HEK293 (cell line): ENCODE results near the gene KCNQ2.

Source experiments
- CTCF ChIA-PET: fragments of 350-600 bp; formaldehyde crosslinking; extraction: SDS; loops from one replicate; lab custom pipeline; 2021; ENCODE audit warnings: antibody characterized with exemption; lab: Yijun Ruan, JAX
- POLR2A ChIA-PET: fragments of 300-600 bp; formaldehyde crosslinking; extraction: SDS; loops from one replicate; lab custom pipeline; 2020; ENCODE audit warnings: antibody characterized with exemption, inconsistent platforms; lab: Yijun Ruan, JAX
- H3K27ac ChIP-seq: fragments of 200-500 bp; sonication (Bioruptor generic); 2 replicates; pipeline ENCODE4 v1.5.1; 2014; ENCODE audit warnings: low read depth, low read length, control low read depth, inconsistent platforms; ENCODE audit errors: extremely low read depth
- H3K36me3 ChIP-seq, 2 experiments: fragments of 200-500 bp in 1 of 2; sonication (Bioruptor generic) in 1 of 2; 1 replicate in 1 of 2; 2 replicates in 1 of 2; pipeline ENCODE4 v1.5.1; 2014 to 2017; ENCODE audit warnings: inconsistent platforms in 2 of 2, low read length in 2 of 2; ENCODE audit not compliant: control insufficient read depth in 2 of 2, insufficient read depth in 1 of 2
- H3K4me1 ChIP-seq: fragments of 200-500 bp; sonication (Bioruptor generic); 2 replicates; pipeline ENCODE4 v1.5.1; 2014; ENCODE audit warnings: mild to moderate bottlenecking, low read length, inconsistent platforms; ENCODE audit not compliant: control insufficient read depth, insufficient read depth
- H3K4me3 ChIP-seq: 2 replicates; pipeline ENCODE4 v1.5.1; 2011; ENCODE audit warnings: low read depth, mild to moderate bottlenecking, control low read depth, low read length, moderate library complexity
- H3K9me3 ChIP-seq: fragments of 200-500 bp; sonication (Bioruptor generic); 2 replicates; pipeline ENCODE4 v1.5.1; 2014; ENCODE audit warnings: low read depth, low read length, inconsistent platforms; ENCODE audit not compliant: control insufficient read depth, insufficient read depth
- CTCF ChIP-seq: fragments of 450-650 bp; formaldehyde crosslinking; IDR thresholded peaks from 2 replicates; pipeline ENCODE4 v1.5.1; 2016; ENCODE audit warnings: missing biosample characterization, missing genetic modification characterization
- HOXD13 ChIP-seq: sonication (generic); formaldehyde crosslinking; IDR thresholded peaks from 2 replicates; pipeline ENCODE4 v1.8.0; 2022; ENCODE audit warnings: missing genetic modification reagents, borderline replicate concordance
- TCF7L2 ChIP-seq: IDR thresholded peaks from 2 replicates; pipeline ENCODE4 v1.6.1; 2011; ENCODE audit warnings: low read depth, mild to moderate bottlenecking, inconsistent platforms, low read length, moderate library complexity, borderline replicate concordance
- ZBTB44 ChIP-seq: fragments of 450-650 bp; IDR thresholded peaks from 2 replicates; pipeline ENCODE4 v1.5.1; 2018; ENCODE audit warnings: missing biosample characterization, mild to moderate bottlenecking, missing genetic modification characterization
- ZNF114 ChIP-seq: fragments of 450-650 bp; formaldehyde crosslinking; IDR thresholded peaks from 2 replicates; pipeline ENCODE4 v1.5.0; 2017; ENCODE audit warnings: missing biosample characterization, missing genetic modification characterization
- ZNF132 ChIP-seq: fragments of 450-650 bp; formaldehyde crosslinking; IDR thresholded peaks from 2 replicates; pipeline ENCODE4 v1.5.1; 2017; ENCODE audit warnings: missing biosample characterization, missing genetic modification characterization, borderline replicate concordance
- ZNF324 ChIP-seq: fragments of 450-650 bp; formaldehyde crosslinking; IDR thresholded peaks from 2 replicates; pipeline ENCODE4 v1.5.1; 2016; ENCODE audit warnings: missing biosample characterization, missing genetic modification characterization
- ZNF335 ChIP-seq: fragments of 450-650 bp; formaldehyde crosslinking; conservative IDR thresholded peaks from 2 replicates; pipeline ENCODE4 v1.5.1; 2016; ENCODE audit warnings: missing biosample characterization, missing genetic modification characterization
- ZNF530 ChIP-seq: fragments of 450-650 bp; formaldehyde crosslinking; IDR thresholded peaks from 2 replicates; pipeline ENCODE4 v1.5.1; 2016; ENCODE audit warnings: low read depth, missing biosample characterization, missing genetic modification characterization
- ZNF658 ChIP-seq: fragments of 450-650 bp; formaldehyde crosslinking; IDR thresholded peaks from 2 replicates; pipeline ENCODE4; 2016; ENCODE audit warnings: missing biosample characterization, missing genetic modification characterization
- ZNF76 ChIP-seq: fragments of 450-650 bp; formaldehyde crosslinking; IDR thresholded peaks from 2 replicates; pipeline ENCODE4; 2016; ENCODE audit warnings: low read depth, missing biosample characterization, missing genetic modification characterization, borderline replicate concordance
- ZSCAN5A ChIP-seq: fragments of 450-650 bp; formaldehyde crosslinking; IDR thresholded peaks from 2 replicates; pipeline ENCODE4 v1.5.1; 2016; ENCODE audit warnings: missing biosample characterization, missing genetic modification characterization
- TF ChIP-seq, protein P1 (sequence below): fragments of 450-650 bp; formaldehyde crosslinking; IDR thresholded peaks from 2 replicates; pipeline ENCODE4 v1.5.1; 2016; ENCODE audit warnings: missing biosample characterization, missing genetic modification characterization
- TF ChIP-seq, protein P2 (sequence below): fragments of 450-650 bp; formaldehyde crosslinking; conservative IDR thresholded peaks from 2 replicates; pipeline ENCODE4 v1.5.1; 2016; ENCODE audit warnings: low read depth, missing biosample characterization, missing genetic modification characterization
- TF ChIP-seq, protein P3 (sequence below): fragments of 450-650 bp; formaldehyde crosslinking; IDR thresholded peaks from 2 replicates; pipeline ENCODE4 v1.5.1; 2016; ENCODE audit warnings: missing biosample characterization, missing genetic modification characterization

Gene KCNQ2

GRCh38 chr20:63494420-63495166, 22.1 kb upstream of the KCNQ2 start:
- ChIA-PET POLR2A (interaction anchor here (1.2 kb wide), 1 partner anchor 26 kb away, joined by 3 read pairs; the partner anchor contains the start of gene PPDPF), CTCF (no interaction called here)
- H3K4me1 ChIP-seq = no peaks in the 10 kb centered on the region
- no peak overlapping the region for H3K4me3 ChIP-seq
- TF ChIP-seq, protein P1, sequence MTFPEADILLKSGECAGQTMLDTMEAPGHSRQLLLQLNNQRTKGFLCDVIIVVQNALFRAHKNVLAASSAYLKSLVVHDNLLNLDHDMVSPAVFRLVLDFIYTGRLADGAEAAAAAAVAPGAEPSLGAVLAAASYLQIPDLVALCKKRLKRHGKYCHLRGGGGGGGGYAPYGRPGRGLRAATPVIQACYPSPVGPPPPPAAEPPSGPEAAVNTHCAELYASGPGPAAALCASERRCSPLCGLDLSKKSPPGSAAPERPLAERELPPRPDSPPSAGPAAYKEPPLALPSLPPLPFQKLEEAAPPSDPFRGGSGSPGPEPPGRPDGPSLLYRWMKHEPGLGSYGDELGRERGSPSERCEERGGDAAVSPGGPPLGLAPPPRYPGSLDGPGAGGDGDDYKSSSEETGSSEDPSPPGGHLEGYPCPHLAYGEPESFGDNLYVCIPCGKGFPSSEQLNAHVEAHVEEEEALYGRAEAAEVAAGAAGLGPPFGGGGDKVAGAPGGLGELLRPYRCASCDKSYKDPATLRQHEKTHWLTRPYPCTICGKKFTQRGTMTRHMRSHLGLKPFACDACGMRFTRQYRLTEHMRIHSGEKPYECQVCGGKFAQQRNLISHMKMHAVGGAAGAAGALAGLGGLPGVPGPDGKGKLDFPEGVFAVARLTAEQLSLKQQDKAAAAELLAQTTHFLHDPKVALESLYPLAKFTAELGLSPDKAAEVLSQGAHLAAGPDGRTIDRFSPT (tag by site-specific recombination) = peak; percentile 35; the same call in 1 of the 2 replicates
- TF ChIP-seq ZNF530 (tag by site-specific recombination) = no peak
- H3K36me3 ChIP-seq = peaks cover 13 to 70% of the 10 kb centered on the region in 2 experiments; a peak in 2 of 3 replicates
- H3K27ac ChIP-seq = no peak overlapping the region
- H3K9me3 ChIP-seq = no peaks in the 10 kb centered on the region

- ChIA-PET CTCF (no interaction called here), POLR2A (interaction anchor here (1.2 kb wide), 1 partner anchor 26 kb away, joined by 3 read pairs; the partner anchor contains the start of gene PPDPF)
- Histone ChIP-seq H3K4me3 (no peak overlapping the region), H3K4me1 (no peaks in the 10 kb centered on the region), H3K27ac (no peak overlapping the region), H3K36me3 (peaks cover 13 to 74% of the 10 kb centered on the region in 2 experiments; a peak in 2 of 3 replicates), H3K9me3 (no peaks in the 10 kb centered on the region)
- no peak for TF ChIP-seq ZSCAN5A (tag by site-specific recombination)
- no peak for TF ChIP-seq TCF7L2
- no peak for TF ChIP-seq ZNF132 (tag by site-specific recombination)
- TF ChIP-seq, protein P2, sequence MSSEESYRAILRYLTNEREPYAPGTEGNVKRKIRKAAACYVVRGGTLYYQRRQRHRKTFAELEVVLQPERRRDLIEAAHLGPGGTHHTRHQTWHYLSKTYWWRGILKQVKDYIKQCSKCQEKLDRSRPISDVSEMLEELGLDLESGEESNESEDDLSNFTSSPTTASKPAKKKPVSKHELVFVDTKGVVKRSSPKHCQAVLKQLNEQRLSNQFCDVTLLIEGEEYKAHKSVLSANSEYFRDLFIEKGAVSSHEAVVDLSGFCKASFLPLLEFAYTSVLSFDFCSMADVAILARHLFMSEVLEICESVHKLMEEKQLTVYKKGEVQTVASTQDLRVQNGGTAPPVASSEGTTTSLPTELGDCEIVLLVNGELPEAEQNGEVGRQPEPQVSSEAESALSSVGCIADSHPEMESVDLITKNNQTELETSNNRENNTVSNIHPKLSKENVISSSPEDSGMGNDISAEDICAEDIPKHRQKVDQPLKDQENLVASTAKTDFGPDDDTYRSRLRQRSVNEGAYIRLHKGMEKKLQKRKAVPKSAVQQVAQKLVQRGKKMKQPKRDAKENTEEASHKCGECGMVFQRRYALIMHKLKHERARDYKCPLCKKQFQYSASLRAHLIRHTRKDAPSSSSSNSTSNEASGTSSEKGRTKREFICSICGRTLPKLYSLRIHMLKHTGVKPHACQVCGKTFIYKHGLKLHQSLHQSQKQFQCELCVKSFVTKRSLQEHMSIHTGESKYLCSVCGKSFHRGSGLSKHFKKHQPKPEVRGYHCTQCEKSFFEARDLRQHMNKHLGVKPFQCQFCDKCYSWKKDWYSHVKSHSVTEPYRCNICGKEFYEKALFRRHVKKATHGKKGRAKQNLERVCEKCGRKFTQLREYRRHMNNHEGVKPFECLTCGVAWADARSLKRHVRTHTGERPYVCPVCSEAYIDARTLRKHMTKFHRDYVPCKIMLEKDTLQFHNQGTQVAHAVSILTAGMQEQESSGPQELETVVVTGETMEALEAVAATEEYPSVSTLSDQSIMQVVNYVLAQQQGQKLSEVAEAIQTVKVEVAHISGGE = no peak
- TF ChIP-seq ZBTB44 (tag by site-specific recombination) = no peak
- TF ChIP-seq ZNF658 (tag by site-specific recombination) = no peak
- no peak for TF ChIP-seq HOXD13
- no peak for TF ChIP-seq ZNF324 (tag by site-specific recombination)
- TF ChIP-seq CTCF = no peak
- no peak for TF ChIP-seq ZNF114 (tag by site-specific recombination)
- TF ChIP-seq, protein P3, sequence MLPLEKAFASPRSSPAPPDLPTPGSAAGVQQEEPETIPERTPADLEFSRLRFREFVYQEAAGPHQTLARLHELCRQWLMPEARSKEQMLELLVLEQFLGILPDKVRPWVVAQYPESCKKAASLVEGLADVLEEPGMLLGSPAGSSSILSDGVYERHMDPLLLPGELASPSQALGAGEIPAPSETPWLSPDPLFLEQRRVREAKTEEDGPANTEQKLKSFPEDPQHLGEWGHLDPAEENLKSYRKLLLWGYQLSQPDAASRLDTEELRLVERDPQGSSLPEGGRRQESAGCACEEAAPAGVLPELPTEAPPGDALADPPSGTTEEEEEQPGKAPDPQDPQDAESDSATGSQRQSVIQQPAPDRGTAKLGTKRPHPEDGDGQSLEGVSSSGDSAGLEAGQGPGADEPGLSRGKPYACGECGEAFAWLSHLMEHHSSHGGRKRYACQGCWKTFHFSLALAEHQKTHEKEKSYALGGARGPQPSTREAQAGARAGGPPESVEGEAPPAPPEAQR (tag by site-specific recombination) = no peak
- TF ChIP-seq ZNF76 (tag by site-specific recombination) = no peak
- no peak for TF ChIP-seq ZNF335 (tag by site-specific recombination)
These were observed 21.6 kb upstream of the KCNQ2 start for GRCh38 chr20:63494084-63494419.
